NCI-H524 treated with DMSO at 0.1 percent for 48 hours (cell line): Measurements from ENCODE around the gene MAP2K6.
A peak's percentile ranks its signal among the peaks of the same experiment; 100 is the strongest.

Experiments
- DNase-seq: peaks from one replicate; lab custom pipeline; 2025; lab: John Stamatoyannopoulos, UW

Gene MAP2K6

DNA sequence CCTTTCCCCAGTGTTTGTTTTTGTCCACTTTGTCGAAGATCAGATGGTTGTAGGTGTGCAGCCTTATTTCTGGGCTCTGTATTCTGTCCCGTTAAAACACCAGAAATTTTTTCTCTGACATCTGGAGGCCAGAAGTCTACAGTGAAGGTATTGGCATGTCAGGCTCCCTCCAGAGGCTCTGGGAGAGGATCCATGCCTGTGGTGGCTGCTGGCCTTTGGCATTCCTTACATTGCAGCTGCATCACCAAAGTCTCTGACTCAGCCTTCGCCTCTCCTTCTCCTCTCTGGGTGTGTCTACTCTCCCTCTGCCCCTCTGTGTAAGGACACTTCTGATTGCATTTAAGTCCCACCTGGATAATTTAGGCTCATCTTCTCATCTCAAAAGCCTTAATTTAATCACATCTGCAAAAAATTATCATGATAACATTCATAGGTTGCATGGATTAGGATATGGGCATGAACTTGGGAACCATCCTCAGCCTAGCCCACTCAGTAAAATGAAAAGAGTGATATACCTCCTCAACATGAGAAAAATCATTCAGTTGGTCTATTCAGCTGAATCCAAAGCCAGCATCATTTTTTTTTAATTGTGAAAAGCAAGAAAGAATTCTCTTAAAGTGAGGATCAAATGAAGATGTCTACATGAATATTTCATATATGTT, 78.0 kb downstream of the MAP2K6 start:
- DNase-seq = no peak

DNA sequence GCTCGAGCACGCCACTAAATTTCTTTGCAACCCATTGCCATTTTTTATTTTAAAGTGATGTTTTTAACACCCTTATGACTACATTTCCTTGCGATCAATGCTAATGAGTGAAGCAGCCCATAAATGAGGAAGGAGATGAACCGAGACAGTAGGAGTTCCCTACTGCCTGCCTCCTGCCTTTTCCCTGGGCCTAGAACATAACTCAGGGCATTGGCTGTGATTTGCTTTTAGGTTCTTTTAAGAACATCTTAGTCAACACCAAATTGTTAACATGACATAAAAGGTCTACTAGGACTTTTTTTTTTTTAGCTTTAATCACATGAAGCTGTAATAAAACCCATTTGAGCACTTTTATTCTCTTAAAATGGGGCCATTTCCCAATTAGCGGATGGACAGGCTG, 81.3 kb downstream of the MAP2K6 start:
- DNase-seq = no peak

DNA sequence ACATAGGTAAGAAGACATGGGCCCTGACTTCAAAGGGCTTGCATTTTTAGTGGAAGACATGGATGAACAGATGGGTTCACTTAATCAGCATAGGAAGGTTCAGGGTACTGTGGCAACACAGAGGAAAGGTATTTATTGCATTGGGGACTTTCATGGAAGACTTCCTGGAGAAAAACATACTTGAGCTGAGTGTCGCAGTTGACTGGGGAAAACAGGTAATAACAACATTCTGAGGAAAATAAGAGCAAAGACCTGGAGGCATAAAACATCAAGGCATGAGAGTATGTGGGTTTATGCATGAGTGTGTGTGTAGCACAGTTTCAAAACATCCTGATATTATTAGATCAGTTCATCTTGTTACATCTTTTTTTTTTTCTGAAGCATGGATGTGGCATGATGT, 82.7 kb downstream of the MAP2K6 start:
- DNase-seq = no peak

DNA sequence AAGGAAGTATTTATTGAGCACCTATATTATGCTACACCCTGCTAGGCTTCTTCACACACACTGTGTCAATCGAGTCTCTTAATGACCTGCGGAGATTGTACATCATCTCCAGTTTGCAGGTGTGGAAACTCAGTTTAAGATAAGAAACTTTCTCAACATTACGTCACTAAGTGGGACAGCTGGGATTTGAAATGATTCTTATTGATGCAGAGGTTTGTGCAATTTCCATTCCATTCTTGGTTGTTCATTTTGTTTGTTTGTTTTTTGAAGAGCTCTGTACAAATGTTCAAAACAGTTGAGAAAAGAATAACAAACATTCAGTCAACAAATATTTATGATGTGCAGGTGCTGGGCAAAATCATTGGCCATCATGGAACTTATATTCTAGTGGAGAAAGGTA, 84.8 kb downstream of the MAP2K6 start:
- DNase-seq = no peak

DNA sequence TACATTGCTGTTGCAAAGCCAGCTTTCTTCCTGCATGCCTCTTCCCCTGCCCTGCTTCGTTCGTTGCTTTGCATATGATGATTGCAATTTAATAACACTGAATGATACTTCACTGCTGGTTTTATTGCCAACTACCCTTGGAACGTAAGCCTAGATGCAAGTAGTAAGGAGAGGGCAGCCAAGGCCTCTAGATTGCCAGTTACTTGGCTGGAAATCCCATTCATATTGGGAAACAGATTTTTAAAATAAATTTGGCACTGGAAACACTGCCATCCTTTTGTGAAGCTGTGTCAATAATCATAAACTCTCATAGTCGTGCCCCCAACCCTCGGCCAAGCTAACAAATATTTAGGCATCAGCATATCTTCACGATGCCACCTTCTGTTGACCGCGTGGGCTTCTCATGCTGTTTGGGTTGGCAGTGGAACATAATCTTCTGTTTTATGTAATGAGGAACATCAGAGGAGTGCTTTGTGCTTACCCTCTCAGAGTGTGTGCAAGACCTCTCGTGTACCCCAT, 86.5 kb downstream of the MAP2K6 start:
- DNase-seq = no peak

DNA sequence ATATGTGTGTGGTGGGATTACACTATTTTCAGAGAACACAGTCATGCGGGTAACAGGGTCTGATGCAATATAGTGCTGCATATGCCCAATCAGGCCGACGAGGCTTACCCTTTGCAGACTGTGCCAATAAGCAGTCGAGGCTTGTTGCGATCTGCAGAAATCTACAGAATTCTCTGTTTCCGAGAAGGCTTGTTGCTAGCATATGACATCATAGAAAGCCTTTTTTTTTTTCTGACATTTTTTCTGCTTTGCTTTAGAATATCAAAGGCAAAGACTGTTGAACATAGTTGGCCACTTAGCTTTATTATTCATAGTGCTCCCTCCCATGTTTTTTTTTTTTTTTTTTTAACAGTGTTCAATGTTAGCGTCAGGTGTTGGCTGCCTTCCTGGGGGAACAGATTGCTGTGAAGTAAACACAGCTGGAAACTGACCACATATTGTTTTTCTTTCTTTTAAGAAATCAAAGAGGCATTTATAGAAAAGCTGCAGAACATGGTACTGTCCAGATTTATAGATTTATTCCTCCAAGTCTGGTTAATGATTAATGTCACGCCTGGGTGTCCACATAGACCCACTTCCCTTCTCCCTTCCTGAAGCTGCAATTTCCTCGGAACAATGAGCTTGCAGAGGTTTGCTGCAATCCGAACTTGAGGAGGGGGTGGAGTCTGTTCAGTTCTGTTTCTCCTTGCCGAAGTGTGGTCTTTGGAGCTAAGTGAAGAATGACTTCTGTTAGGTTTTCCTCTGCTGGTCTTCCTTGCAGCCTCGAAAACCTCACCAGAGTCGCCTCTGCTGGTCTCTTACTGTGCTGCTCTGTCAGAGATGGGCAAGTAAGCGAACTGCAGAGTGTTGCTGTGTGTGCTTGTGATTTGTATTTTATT, 87.3 kb downstream of the MAP2K6 start:
- DNase-seq = peak; percentile 22

DNA sequence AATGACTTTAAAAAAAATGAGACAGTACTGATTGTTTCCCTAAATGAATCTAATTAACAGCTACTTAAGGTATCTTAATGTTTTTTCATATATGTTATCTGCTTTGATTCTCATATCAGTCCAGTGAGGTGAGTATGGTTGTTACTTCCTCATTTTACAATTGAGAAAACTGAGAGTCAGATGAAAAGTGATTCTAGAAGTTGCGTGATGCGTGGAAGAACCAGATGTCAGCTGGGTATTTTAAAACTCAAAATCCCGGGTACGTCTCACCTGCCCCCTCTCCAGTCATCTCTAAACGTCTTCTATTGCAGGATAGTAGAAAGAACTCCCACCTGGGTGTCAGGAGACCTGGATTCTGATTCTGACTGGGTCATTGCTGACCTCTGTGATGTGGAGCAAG, 89.2 kb downstream of the MAP2K6 start:
- DNase-seq = no peak

DNA sequence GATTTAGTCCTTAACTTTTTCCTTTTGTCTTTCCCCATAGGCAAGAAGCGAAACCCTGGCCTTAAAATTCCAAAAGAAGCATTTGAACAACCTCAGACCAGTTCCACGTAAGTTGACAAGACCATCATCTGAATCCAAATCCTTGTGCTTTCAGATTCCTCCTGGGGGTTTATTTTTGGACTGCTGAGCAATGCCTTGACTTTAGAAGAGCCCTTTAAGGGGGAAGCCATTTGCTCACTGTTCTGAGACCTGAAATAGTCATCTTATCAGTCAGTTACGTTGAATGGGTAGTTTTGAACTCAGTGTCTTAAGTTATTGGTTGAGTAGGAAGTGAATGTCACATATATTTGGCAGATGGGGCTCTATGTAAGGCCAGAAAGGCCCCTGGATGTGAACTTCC, 91.2 kb downstream of the MAP2K6 start:
- DNase-seq = no peak

DNA sequence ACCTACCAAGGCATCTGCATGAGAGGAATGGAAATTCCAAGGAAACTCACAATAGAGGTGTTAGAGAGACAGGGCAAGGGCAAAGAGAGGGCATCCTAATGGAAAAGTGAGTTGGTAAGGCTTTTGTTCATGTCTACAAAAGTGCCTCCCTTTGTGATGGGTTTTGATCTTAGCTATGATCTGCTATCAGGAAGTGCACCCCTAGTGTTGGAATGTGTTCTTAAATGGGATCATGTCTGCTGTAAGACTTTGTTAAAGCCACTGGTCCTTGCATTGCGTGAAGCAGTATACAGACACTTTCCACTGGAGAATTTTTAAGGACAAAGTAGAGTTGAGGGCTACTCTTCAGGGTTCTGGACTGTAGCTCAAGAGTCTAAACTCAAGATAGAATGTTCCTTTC, 92.0 kb downstream of the MAP2K6 start:
- no peak for DNase-seq

DNA sequence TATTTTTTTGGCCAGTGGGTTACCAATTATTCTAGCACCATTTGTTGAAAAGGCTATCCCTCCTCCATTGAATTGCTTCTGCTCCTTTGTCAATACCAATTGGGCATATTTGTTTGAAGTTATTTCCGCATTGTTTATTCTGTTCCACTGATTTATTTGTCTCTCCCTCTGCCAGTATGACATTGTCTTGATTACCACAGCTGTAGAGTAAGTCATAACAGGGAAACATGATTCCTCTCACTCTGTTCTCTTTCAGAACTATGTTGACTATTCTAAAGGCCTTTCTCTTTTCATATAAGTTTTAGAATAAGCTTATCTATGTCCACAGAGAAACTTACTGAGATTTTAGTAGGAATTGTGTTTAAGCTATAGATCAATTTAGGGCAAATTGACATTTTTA, 94.3 kb downstream of the MAP2K6 start:
- DNase-seq = no peak

DNA sequence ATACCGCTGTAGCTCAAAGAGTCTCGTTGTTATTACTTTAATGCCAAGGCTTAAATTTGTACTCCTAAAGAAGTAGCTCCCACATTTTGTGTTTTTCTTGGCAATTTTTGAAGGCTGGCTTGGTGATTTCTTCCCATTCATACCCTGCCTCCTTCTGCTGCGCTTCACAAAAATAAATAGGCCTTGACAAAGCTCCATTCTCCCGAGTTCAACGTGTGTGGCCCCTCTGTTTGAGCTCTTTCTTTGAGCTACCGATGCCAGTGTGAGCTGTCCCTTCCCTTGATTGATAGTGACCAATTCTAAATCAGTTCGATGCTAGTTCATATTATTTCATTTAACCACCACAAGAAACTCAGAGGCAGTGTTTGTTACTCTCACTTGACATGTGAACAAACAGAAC, 96.8 kb downstream of the MAP2K6 start:
- no peak for DNase-seq

DNA sequence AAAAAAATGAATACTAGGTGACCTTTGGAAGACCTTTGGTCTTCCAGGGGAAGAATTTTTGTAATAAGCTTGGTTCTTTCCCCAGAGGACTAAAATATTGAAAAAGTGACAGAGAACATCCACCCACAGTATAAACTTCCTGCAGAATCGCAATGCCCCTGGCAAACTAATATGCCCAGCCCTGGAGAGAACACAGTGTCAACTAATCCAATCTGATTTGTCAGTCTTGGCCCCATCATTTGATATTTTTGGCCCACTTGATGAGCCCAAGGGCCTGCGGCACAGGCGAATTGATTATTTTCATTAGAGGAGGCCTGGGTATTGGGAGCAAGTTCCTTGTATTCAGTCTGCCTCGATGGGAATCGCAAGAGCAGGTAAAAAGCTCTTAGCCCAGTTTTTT, 98.4 kb downstream of the MAP2K6 start:
- no peak for DNase-seq

DNA sequence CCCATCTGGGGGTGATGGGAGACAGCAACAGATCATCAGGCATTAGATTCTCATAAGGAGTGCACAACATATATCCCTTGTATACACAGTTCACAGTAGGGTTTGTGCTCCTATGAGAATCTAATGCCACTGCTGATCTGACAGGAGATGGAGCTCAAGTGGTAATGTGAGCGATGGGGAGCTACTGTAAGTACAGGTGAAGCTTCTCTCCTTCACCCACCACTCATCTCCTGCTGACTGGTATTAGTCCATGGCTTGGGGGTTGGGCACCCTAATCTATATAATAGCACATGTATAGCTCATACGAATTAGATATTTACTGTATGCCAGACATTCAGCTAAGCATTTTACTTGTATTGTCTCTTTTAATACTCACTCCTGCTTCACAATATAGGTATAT, 101.7 kb downstream of the MAP2K6 start:
- DNase-seq = no peak

DNA sequence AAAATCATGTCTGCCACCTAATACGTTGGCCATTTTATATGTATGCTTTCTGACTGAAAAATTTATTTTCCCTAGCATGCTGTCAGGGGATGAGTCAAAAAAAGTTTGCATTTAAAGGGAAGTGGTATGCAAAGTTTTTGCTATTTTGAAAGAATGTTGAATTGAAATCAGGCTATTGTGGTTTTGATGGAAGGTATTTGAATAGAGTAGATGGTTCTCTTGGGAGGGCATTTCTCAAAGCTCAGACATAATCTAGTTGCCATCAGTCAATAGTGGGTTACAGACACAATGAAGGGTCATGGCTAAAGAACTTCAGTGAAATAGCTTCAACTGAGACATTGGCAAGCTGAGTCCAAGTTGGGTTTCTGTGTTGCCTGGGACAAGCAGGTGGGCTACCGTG, 102.4 kb downstream of the MAP2K6 start:
- DNase-seq = no peak

DNA sequence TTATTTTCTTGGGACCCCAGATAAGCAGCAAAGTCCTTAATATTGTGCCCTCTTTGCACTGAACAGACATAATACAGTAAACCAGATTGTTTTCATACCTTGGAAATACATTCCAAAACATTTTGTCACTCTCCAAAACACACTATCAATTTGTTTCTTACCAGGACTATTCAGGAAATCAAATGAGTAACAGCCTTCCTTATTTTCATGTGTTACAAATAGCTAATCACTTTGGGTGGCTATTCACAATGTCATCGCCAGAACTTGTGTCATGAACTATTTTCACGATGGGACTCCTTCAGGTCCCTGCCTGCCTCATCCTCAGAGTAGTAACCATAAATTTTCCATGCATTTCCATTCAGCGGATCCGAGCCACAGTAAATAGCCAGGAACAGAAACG, 104.5 kb downstream of the MAP2K6 start:
- no peak for DNase-seq

DNA sequence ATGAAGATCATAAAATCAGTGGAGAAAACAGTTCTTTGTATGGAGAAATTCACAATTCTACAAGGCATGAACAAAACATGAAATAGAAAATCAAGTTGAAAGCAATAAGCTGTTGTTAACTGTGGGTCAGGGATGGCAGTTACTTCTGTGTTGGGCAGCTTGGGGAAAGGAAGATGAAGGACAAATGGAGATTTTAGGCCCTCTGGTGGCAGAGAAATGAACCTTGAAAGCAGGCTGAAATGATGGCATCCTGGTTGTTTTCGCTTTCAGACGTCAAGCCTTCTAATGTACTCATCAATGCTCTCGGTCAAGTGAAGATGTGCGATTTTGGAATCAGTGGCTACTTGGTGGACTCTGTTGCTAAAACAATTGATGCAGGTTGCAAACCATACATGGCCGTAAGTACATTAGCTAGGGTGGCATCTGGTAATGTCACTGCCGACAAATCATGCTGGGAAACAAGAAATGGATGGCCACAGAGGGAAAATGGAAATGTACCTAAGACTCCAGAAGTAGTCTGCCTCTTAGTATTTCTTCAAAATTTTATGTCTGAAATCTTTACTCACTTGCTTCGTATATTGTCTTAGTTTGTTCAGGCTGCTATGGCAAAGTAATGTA, 108.9 kb downstream of the MAP2K6 start:
- no peak for DNase-seq

DNA sequence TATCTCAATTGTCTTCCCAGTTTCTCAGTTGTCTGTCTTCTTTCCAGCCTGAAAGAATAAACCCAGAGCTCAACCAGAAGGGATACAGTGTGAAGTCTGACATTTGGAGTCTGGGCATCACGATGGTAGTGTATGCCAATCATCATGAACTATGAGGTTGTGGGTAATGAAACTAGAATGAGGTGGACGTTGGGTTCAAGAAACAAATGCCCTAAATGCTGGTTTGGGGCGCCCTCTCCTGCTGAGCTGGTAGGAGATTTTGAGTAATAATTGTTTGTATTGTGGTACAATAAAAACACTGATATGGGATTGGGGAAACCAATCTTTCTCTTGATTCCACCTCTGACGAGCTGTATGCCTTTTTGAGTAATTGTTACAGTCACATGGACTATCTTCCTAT, 110.4 kb downstream of the MAP2K6 start:
- DNase-seq = no peak

DNA sequence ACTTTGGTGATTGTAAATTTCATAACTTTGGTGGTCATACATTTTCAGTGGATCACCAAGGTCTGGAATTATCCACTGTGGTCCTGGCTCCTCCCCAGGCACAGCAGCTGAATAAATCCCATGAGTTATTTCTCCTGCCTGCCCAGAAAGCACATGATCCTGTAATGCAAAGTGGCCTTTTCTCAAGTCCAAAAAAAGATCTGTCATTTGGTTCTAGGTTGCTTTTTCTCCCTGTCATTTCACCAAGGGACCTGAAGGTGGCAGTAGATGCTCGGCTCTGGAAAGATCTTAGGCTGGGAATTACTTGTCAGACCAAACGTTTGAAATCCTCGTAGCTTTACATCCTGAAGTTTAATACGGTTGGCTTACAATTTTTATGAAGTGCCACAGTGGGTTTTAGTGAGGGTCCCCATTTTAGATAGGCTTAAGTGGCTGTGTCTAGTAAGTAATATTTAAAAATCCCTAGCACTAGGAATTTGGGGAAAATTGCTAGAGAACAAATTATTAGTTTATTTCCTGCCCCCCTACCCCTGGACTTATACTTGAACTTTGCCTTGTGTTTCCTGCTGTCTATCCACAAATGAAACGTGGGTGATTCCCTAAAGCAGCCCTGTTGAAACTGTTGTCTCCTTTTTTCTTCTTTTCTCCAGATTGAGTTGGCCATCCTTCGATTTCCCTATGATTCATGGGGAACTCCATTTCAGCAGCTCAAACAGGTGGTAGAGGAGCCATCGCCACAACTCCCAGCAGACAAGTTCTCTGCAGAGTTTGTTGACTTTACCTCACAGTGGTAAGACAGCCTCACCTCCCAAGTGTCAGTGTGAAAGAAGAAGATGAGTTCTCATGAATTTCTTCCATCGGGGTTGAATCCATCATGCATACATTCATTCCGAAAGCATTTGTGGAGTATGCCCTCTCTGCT, 111.7 kb downstream of the MAP2K6 start:
- no peak for DNase-seq

DNA sequence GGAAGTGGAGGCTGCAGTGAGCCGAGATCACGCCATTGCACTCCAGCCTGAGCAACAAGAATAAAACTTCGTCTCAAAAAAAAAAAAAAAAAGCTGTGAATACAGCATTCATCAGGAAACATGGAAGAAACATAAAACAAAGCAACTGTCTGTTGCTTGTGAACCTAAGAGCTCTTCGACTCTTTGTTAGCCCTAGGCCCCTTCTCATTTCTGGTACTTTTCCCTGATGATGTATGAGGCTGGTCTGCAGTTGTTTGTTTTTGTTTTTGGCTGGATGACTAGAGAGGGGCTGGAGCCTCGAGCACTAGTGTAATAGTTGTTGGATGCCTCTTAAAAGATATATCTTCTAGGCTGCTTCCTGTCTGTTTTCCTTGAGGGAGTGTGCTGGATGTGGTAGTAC, 113.5 kb downstream of the MAP2K6 start:
- DNase-seq = no peak

DNA sequence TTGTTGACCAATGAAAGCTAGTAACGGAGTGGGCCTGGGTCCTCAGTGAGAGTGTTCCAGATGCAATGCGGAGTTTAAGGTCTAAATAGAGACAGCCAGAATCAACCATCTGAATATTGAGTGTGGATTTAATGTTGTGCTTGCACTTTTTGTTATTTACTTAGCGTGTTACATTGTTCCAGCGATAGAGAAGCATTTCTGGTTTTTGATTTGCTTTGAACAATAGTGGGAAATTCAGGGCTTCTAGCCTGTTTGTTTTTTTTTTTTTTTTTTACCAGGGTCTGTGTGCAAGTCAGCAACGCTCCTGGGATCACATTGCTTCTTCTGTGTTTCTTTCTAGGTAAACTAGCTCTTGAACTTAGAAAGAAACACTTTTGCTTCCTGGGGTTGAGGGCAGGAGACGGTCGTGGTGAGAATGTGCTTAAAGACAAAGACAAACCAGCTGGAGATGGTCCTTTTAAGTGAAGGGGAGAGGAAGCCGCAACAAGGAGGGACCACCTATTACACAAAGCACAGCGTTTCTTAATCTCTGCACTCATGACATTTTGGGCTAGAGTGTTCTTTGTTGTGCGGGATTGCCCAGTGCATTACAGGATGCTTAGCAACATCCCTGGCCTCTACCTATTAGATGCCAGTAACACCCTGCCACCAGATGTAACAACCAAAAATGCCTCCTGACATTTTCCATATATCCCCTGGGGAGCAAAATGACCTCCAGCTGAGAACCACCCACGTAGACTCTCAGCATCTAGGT, 119.2 kb downstream of the MAP2K6 start:
- no peak for DNase-seq

DNA sequence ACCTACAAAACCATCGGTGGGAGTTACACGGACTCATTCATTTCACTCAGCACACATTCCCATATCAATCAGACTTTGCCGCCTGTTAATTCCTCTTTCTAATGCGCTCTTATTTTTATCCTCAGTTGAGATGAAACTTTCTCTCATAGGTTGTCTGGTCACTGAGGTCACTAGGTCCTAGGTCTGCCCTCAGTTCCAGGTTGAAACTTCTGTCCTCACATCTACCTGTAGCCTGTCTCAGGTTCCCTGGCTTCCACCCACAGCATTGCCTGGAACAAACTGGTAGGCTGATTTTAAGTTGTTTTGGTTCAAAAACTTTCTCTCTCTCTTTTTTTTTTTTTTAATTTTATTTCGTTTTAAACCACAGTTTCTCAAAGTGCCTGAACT, 119.7 kb downstream of the MAP2K6 start:
- DNase-seq = no peak
